ENCODE data around the gene STAG1. TPM values are rescaled to one million over a fixed set of nuclear protein-coding genes. Genes with fewer than 3 reads are reported as not detected.

STAG1 gene
- polyA plus RNA-seq, 3 donors = 7.2 to 10.0 (median 7.5) TPM

DNA sequence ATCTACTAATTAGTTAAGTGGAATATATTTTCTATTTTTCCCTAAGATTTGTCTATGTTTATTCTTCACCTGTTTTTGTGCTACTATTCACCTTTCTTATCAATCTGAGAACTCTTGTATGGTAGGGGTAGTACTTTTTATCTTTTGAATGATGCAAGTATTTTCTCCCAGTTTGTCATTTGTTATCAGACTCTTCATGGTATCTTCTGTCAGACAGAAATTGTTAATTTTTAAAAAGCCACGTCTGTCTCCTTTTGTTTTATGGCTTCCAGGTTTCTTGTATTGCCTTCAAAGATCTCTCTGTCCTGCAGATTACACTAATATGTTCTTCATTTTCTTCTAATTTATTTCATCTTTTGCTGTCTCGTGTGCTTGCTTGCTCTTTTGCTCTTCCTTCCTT lies 317.7 kb downstream of the STAG1 start:
- no peak overlapping the region for H3K4me3 ChIP-seq (replicated peaks in 1 of 3; ENCODE audit: low read depth in 2 of 3, low read length in 3 of 3)
- H2AFZ ChIP-seq (ENCODE audit: insufficient read depth, low read depth, low read length, poor library complexity, severe bottlenecking) = no peak overlapping the region
- H3K27ac ChIP-seq (ENCODE audit: low read depth in 1 of 2, low read length in 2 of 2) = no peak overlapping the region
- intact Hi-C loops (cut with micrococcal nuclease) = no loop called here
- no peaks in the 10 kb centered on the region for H3K79me2 ChIP-seq (ENCODE audit: insufficient read depth, low read length)
- peaks cover 4 to 15% of the 10 kb centered on the region in 2 donors for H3K36me3 ChIP-seq (replicated peaks in 1 of 2; ENCODE audit: control insufficient read depth in 1 of 2, insufficient read depth in 2 of 2, low read length in 2 of 2)
- 100% methylated on average over 1 of the region's 2 CpGs for WGBS (ENCODE audit: insufficient coverage)
- no peaks in the 10 kb centered on the region for H3K27me3 ChIP-seq (ENCODE audit: control insufficient read depth in 2 of 2, insufficient read depth in 2 of 2, low read length in 2 of 2)
- H3K4me1 Mint-ChIP-seq = no peaks in the 10 kb centered on the region
- H4K20me1 ChIP-seq (ENCODE audit: insufficient read depth, low read length) = no peaks in the 10 kb centered on the region
- H3K9me3 Mint-ChIP-seq = no peaks in the 10 kb centered on the region
- H3K9me3 ChIP-seq (replicated peaks in 1 of 2; ENCODE audit: control insufficient read depth in 1 of 2, insufficient read depth in 1 of 2, low read length in 2 of 2) = no peaks in the 10 kb centered on the region
- H3K27me3 Mint-ChIP-seq (ENCODE audit: low read depth in 3 of 3) = peaks cover 0 to 2% (median 2%) of the 10 kb centered on the region in 3 donors
- no peak overlapping the region for H3K9ac ChIP-seq (ENCODE audit: insufficient read depth, low read length, poor library complexity, severe bottlenecking)
- no peak for DNase-seq
- TF ChIP-seq, protein P1, sequence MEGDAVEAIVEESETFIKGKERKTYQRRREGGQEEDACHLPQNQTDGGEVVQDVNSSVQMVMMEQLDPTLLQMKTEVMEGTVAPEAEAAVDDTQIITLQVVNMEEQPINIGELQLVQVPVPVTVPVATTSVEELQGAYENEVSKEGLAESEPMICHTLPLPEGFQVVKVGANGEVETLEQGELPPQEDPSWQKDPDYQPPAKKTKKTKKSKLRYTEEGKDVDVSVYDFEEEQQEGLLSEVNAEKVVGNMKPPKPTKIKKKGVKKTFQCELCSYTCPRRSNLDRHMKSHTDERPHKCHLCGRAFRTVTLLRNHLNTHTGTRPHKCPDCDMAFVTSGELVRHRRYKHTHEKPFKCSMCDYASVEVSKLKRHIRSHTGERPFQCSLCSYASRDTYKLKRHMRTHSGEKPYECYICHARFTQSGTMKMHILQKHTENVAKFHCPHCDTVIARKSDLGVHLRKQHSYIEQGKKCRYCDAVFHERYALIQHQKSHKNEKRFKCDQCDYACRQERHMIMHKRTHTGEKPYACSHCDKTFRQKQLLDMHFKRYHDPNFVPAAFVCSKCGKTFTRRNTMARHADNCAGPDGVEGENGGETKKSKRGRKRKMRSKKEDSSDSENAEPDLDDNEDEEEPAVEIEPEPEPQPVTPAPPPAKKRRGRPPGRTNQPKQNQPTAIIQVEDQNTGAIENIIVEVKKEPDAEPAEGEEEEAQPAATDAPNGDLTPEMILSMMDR (IDR thresholded peaks at IDR 0.05) = no peak
- H3K4me3 Mint-ChIP-seq = no peak overlapping the region
- H3K4me1 ChIP-seq (ENCODE audit: control insufficient read depth in 1 of 2, insufficient read depth in 2 of 2, low read length in 2 of 2) = no peaks in the 10 kb centered on the region
- H3K4me2 ChIP-seq (replicated peaks; ENCODE audit: extremely low read depth, low read length, poor library complexity, severe bottlenecking) = no peak overlapping the region
- H3K27ac Mint-ChIP-seq = no peak overlapping the region
- H3K36me3 Mint-ChIP-seq = peaks cover 24 to 39% of the 10 kb centered on the region in 2 donors

DNA sequence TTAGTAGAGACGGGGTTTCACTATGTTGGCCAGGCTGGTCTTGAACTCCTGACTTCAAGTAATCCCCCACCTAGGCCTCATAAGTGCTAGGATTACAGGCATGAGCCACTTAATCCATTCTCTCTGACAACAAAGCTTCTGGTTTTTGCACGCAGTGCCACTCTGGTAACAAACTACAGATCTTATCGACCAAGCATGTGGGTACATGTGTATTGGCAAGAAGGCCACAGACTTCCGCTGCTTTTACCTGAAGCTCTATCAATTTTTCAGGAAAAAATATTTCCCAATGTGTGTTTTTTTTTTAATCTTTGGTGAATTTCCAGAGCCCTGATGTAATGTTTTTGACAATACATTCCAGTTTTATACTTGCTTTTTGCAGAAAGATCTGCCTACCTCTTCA lies 319.5 kb downstream of the STAG1 start:
- Histone ChIP-seq H4K20me1 (ENCODE audit: insufficient read depth, low read length) (no peaks in the 10 kb centered on the region), H3K9ac (ENCODE audit: insufficient read depth, low read length, poor library complexity, severe bottlenecking) (no peak overlapping the region), H3K27ac (ENCODE audit: low read depth in 1 of 2, low read length in 2 of 2) (no peak overlapping the region), H3K4me1 (ENCODE audit: control insufficient read depth in 1 of 2, insufficient read depth in 2 of 2, low read length in 2 of 2) (no peaks in the 10 kb centered on the region), H3K27me3 (ENCODE audit: control insufficient read depth in 2 of 2, insufficient read depth in 2 of 2, low read length in 2 of 2) (no peaks in the 10 kb centered on the region), H3K4me3 (replicated peaks in 1 of 3; ENCODE audit: low read depth in 2 of 3, low read length in 3 of 3) (no peak overlapping the region), H2AFZ (ENCODE audit: insufficient read depth, low read depth, low read length, poor library complexity, severe bottlenecking) (no peak overlapping the region), H3K9me3 (replicated peaks in 1 of 2; ENCODE audit: control insufficient read depth in 1 of 2, insufficient read depth in 1 of 2, low read length in 2 of 2) (no peaks in the 10 kb centered on the region), H3K36me3 (replicated peaks in 1 of 2; ENCODE audit: control insufficient read depth in 1 of 2, insufficient read depth in 2 of 2, low read length in 2 of 2) (peaks cover 4 to 27% of the 10 kb centered on the region in 2 donors), H3K79me2 (ENCODE audit: insufficient read depth, low read length) (no peaks in the 10 kb centered on the region), H3K4me2 (replicated peaks; ENCODE audit: extremely low read depth, low read length, poor library complexity, severe bottlenecking) (no peak overlapping the region)
- Mint-ChIP-seq H3K4me3 (no peak overlapping the region), H3K4me1 (no peaks in the 10 kb centered on the region), H3K36me3 (peaks cover 35 to 36% of the 10 kb centered on the region in 2 donors), H3K9me3 (no peaks in the 10 kb centered on the region), H3K27me3 (ENCODE audit: low read depth in 3 of 3) (peaks cover 0 to 2% (median 2%) of the 10 kb centered on the region in 3 donors), H3K27ac (no peak overlapping the region)
- no CpG with 5 or more reads among the region's 4 CpGs for WGBS (ENCODE audit: insufficient coverage)
- intact Hi-C loops (cut with micrococcal nuclease) = no loop called here
- TF ChIP-seq, protein P1 (IDR thresholded peaks at IDR 0.05) = no peak
- no peak for DNase-seq

All from CD14-positive monocyte (primary cell).